Lower leg skin (tissue), 4 donors: ENCODE data around the gene HOXB9. TPM values are rescaled to one million over a fixed set of nuclear protein-coding genes. Genes with fewer than 3 reads are reported as not detected.

ENCODE experiments used
- DNase-seq, 2 donors: peaks; one replicate each; pipeline ENCODE4 v3.0.0-alpha.2; 2019; ENCODE audit warnings: low spot score in 2 of 2
- H3K4me3 ChIP-seq: fragments of 200-600 bp; sonication (generic); 2 replicates; pipeline ENCODE4 v1.5.1; 2017; ENCODE audit warnings: mild to moderate bottlenecking, low read depth; ENCODE audit not compliant: poor library complexity, severe bottlenecking
- POLR2A ChIP-seq, 2 donors: fragments of 450-650 bp; IDR thresholded peaks; one replicate each; pipeline ENCODE4 v1.6.1; 2016 to 2017; ENCODE audit warnings: antibody characterized with exemption in 2 of 2, mild to moderate bottlenecking in 1 of 2, moderate library complexity in 1 of 2
- WGBS, 2 donors: methylation state at CpG; one replicate each; pipeline ENCODE4 v1.1.5; 2018; 5-methylcytosine and 5-hydroxymethylcytosine counted together
- intact Hi-C: fragments of 100-400 bp; cut with DNase I; formaldehyde crosslinking; loops from one replicate; pipeline ENCODE4 v1.15.0; 2023; ENCODE audit warnings: low total_unique reads
- total RNA-seq, 4 donors: library from RNA; depleted of rRNA; stranded (reverse); fragments of >200 nt; gene quantifications; one replicate each; pipeline ENCODE4 v1.1.0, GENCODE V29; 2016
- TF ChIP-seq, protein P1 (sequence below), 3 donors: fragments of 450-650 bp; IDR thresholded peaks; one replicate each; pipeline ENCODE4 v1.5.1; 2016; ENCODE audit warnings: antibody characterized with exemption in 3 of 3, mild to moderate bottlenecking in 3 of 3, moderate library complexity in 2 of 3

Gene HOXB9
- total RNA-seq, 4 donors from 2014 or later = 0.07 to 0.29 TPM; not detected in 2

DNA sequence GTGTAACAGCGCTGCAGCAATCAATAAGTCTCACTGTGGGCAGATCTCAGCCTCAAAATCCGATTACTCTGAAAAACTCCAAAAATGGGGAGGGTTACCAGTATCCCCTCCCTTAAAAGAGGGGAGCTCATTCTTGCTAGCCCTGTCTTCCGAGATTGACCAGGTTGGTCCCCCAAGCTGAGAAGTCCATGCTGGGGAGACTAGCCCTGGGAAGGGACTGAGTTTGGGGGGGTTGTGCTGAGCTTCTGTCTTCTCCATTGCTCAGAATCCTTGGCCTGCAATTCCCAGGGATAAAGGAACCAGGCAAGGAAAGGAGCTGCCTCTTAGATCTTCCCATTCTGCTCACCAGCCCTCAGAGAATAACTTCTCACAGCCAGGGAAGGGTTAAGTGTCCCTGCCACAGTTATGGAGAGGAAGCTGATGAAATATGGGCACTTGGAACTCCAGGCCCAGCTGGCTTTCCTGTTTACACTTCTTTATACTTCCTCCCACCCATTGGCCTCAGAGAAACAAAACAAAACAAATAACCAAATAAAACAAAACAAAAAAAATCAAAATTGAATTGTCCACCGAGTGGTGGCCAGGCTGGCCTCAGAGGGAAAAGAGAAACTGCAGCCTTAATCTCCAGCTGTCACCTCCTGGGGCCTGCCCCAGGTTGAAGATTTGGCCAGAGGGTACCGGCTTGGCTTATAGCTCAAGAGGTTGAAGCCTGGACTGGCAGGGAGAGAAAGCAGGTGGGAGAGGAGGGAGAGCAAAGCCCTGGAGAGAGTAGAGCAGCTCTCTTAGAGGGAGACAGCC, 38.7 kb downstream of the HOXB9 start:
- WGBS, 2 donors = 73 to 76% methylated on average over 5 of the region's 5 CpGs
- H3K4me3 ChIP-seq = no peak overlapping the region
- no peak for DNase-seq
- intact Hi-C loops = no loop called here
- TF ChIP-seq, protein P1, sequence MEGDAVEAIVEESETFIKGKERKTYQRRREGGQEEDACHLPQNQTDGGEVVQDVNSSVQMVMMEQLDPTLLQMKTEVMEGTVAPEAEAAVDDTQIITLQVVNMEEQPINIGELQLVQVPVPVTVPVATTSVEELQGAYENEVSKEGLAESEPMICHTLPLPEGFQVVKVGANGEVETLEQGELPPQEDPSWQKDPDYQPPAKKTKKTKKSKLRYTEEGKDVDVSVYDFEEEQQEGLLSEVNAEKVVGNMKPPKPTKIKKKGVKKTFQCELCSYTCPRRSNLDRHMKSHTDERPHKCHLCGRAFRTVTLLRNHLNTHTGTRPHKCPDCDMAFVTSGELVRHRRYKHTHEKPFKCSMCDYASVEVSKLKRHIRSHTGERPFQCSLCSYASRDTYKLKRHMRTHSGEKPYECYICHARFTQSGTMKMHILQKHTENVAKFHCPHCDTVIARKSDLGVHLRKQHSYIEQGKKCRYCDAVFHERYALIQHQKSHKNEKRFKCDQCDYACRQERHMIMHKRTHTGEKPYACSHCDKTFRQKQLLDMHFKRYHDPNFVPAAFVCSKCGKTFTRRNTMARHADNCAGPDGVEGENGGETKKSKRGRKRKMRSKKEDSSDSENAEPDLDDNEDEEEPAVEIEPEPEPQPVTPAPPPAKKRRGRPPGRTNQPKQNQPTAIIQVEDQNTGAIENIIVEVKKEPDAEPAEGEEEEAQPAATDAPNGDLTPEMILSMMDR (IDR thresholded peaks at IDR 0.05) = no peak
- TF ChIP-seq POLR2A (IDR thresholded peaks at IDR 0.05) = no peak

GRCh38 chr17:48586355-48587258, 39.6 kb downstream of the HOXB9 start:
- no peak for DNase-seq

DNA sequence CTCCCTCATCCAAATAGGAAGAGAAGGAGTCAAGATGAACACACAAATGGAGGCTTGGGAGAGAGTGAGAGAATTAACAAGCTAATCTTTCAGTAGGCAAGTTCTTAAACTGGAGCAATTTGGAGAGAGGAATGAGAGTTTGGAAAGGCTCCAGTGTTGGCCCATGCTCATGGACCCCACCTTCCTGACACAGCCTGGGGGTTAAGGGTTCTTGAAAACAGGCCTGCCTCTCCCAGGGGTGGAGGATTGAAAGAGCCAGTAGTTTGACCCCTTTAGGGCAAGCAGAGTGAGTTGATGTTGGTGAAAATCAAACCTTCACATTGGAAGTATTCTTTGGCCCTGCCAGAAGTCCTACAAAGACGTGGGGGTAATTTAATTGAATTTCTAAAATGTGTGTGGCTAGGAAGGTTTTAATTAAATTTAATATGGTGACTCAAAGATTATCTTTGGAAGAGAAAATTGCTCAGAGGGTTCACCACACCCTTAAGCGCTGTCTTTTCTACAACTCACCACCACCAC, 41.9 kb downstream of the HOXB9 start:
- 28 to 29% methylated on average over 2 of the region's 2 CpGs for WGBS, 2 donors
- TF ChIP-seq POLR2A (IDR thresholded peaks at IDR 0.05) = no peak
- TF ChIP-seq, protein P1 (IDR thresholded peaks at IDR 0.05) = no peak
- no peak for DNase-seq
- no peak overlapping the region for H3K4me3 ChIP-seq
- intact Hi-C loops = no loop called here

More at GRCh38 chr17:48586355-48587258, 39.6 kb downstream of the HOXB9 start:
- WGBS, 2 donors = 39 to 47% methylated on average over 34 of the region's 34 CpGs
- intact Hi-C loops = no loop called here
- H3K4me3 ChIP-seq = no peak overlapping the region
- TF ChIP-seq POLR2A (IDR thresholded peaks at IDR 0.05) = no peak
- TF ChIP-seq, protein P1 (IDR thresholded peaks at IDR 0.05) = no peak

DNA sequence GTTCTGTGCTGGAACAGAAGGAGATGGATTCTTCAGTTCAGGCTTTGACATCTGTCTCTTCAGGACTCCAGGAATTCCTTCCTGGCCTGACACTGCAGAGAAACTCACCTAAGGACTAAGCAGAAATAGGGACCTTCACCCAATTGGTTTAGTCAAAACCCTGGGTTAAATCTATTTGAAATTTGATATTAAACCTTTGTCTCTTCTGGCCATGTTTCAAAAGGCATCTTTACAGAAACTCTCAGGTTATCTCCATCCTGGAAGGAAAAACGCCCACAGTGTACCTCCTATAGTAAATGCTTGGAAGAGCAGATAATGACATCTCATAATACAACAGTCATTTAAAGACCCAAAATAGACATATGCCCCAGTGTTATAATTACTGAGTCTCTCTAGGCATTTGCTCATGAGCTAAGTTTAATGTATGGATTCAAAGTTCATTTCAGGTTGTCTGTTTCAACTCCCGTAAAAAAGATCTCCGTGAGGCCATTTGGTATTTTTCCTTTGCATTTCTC, 42.4 kb downstream of the HOXB9 start:
- 62 to 69% methylated on average over 3 of the region's 3 CpGs for WGBS, 2 donors
- no peak for DNase-seq
- no peak overlapping the region for H3K4me3 ChIP-seq
- TF ChIP-seq POLR2A (IDR thresholded peaks at IDR 0.05) = no peak
- TF ChIP-seq, protein P1 (IDR thresholded peaks at IDR 0.05) = no peak
- intact Hi-C loops = no loop called here

DNA sequence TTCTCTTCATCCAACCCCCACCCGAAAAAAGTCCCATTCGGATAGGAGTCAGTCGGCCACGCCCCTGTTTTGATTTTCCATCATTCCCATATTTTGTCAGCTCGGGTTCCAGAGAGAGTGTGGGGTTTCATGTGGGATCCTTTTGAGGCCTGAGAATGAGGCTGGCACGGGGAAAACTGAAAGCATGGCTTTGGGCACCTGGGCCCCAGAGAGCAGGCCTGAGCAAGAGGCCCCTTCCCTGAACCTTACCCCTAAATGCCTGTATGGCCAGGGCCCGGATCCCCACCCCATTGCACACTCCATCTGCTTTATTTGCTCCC, 43.4 kb downstream of the HOXB9 start:
- TF ChIP-seq POLR2A (IDR thresholded peaks at IDR 0.05) = no peak
- TF ChIP-seq, protein P1 (IDR thresholded peaks at IDR 0.05) = no peak
- intact Hi-C loops = no loop called here
- no peak for DNase-seq
- WGBS, 2 donors = 51 to 66% methylated on average over 7 of the region's 7 CpGs
- no peak overlapping the region for H3K4me3 ChIP-seq
